Mesendoderm (in vitro differentiated cells): ENCODE results near the gene LRRC4C.

Experiments
- DNase-seq: peaks from one replicate; pipeline ENCODE4 v3.0.0; 2013
- H2AK5ac ChIP-seq: 2 replicates; pipeline ENCODE4 v1.6.1; 2013; ENCODE audit warnings: low read length, inconsistent platforms
- H2BK120ac ChIP-seq: 2 replicates; pipeline ENCODE4 v1.6.1; 2013; ENCODE audit warnings: low read depth, mild to moderate bottlenecking, low read length, moderate library complexity, mixed read lengths
- H2BK15ac ChIP-seq: replicated peaks from 2 replicates; pipeline ENCODE4 v1.6.1; 2013; ENCODE audit warnings: low read depth, mild to moderate bottlenecking, moderate library complexity
- H2BK5ac ChIP-seq: 2 replicates; pipeline ENCODE4 v1.6.1; 2013; ENCODE audit warnings: low read length, inconsistent platforms
- H3K18ac ChIP-seq: 2 replicates; pipeline ENCODE4 v1.6.1; 2013; ENCODE audit warnings: mild to moderate bottlenecking, low read length, mixed read lengths
- H3K23ac ChIP-seq: one replicate; pipeline ENCODE4 v1.6.1; 2013; ENCODE audit warnings: low read length
- H3K27ac ChIP-seq: 2 replicates; pipeline ENCODE4 v1.5.1; 2013; ENCODE audit warnings: low read depth, mild to moderate bottlenecking, inconsistent platforms, low read length, moderate library complexity
- H3K27me3 ChIP-seq: 2 replicates; pipeline ENCODE4 v1.6.1; 2013; ENCODE audit warnings: low read length, control low read depth, mild to moderate bottlenecking, inconsistent platforms; ENCODE audit not compliant: insufficient read depth, poor library complexity
- H3K36me3 ChIP-seq: 2 replicates; pipeline ENCODE4 v1.6.1; 2013; ENCODE audit warnings: low read length, inconsistent platforms; ENCODE audit not compliant: control insufficient read depth, insufficient read depth
- H3K4ac ChIP-seq: one replicate; pipeline ENCODE4 v1.6.1; 2013; ENCODE audit warnings: low read depth, mild to moderate bottlenecking, low read length, moderate library complexity
- H3K4me1 ChIP-seq: 2 replicates; pipeline ENCODE4 v1.6.1; 2013; ENCODE audit warnings: low read depth, low read length, inconsistent platforms; ENCODE audit not compliant: control insufficient read depth
- H3K4me2 ChIP-seq: 2 replicates; pipeline ENCODE4 v1.6.1; 2013; ENCODE audit warnings: low read length
- H3K4me3 ChIP-seq: 2 replicates; pipeline ENCODE4 v1.5.1; 2013; ENCODE audit warnings: mild to moderate bottlenecking, low read length
- H3K56ac ChIP-seq: one replicate; pipeline ENCODE4 v1.6.1; 2013; ENCODE audit warnings: low read length
- H3K79me1 ChIP-seq: 2 replicates; pipeline ENCODE4 v1.6.1; 2013; ENCODE audit warnings: low read length, inconsistent platforms
- H3K79me2 ChIP-seq: 2 replicates; pipeline ENCODE4 v1.6.1; 2013; ENCODE audit warnings: mild to moderate bottlenecking, low read length; ENCODE audit not compliant: control insufficient read depth, insufficient read depth
- H3K9ac ChIP-seq: 2 replicates; pipeline ENCODE4 v1.6.1; 2013; ENCODE audit warnings: low read length, inconsistent platforms
- H4K5ac ChIP-seq: one replicate; pipeline ENCODE4 v1.6.1; 2013; ENCODE audit warnings: low read length
- H4K8ac ChIP-seq: one replicate; pipeline ENCODE4 v1.6.1; 2013; ENCODE audit warnings: low read depth, mild to moderate bottlenecking, control low read depth, low read length, moderate library complexity
- WGBS: extraction: QIAGEN DNeasy Blood & Tissue Kit; methylation state at CpG from one replicate; pipeline ENCODE4 v1.1.7; 2013; ENCODE audit warnings: low lambda C conversion rate, missing lambda C conversion rate; ENCODE audit not compliant: insufficient coverage; ENCODE audit errors: extremely low coverage; 5-methylcytosine and 5-hydroxymethylcytosine counted together

LRRC4C gene

DNA sequence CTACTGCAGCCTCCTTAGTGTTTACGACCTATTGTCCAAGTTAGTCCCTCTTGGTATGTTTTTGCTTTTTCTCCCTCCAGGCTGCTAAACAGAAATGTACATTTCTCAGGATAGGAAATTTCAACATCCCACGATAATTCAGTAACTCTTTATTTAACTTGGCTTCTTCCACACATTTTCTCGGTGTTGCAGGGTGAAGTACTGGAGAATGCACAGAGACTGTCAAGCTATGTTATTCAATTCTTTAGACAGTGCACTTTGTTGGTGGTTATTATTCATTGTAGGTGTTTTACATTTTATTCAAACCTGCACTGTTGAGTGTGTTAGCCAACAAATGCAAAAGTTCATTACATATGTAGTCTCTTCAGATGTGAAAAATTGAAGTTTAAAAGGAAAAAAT, 839.8 kb downstream of the LRRC4C start:
- Histone ChIP-seq H4K8ac (no peak overlapping the region), H2BK5ac (no peak overlapping the region), H2BK15ac (no peak overlapping the region), H3K4ac (no peak overlapping the region), H3K4me1 (no peaks in the 10 kb centered on the region), H3K23ac (no peak overlapping the region), H2AK5ac (no peak overlapping the region), H3K56ac (no peak overlapping the region), H3K18ac (no peak overlapping the region), H3K36me3 (no peaks in the 10 kb centered on the region), H4K5ac (no peak overlapping the region), H3K27me3 (no peaks in the 10 kb centered on the region), H3K79me1 (no peaks in the 10 kb centered on the region), H3K4me2 (no peak overlapping the region), H3K9ac (no peak overlapping the region), H3K4me3 (no peak overlapping the region), H3K79me2 (no peaks in the 10 kb centered on the region), H3K27ac (no peak overlapping the region), H2BK120ac (no peak overlapping the region)
- no CpG with 5 or more reads among the region's 3 CpGs for WGBS
- no peak for DNase-seq

GRCh38 chr11:40606800-40607199, 852.7 kb downstream of the LRRC4C start:
- DNase-seq = no peak
- H2BK15ac ChIP-seq = no peak overlapping the region
- H3K79me1 ChIP-seq = no peaks in the 10 kb centered on the region
- H2BK5ac ChIP-seq = no peak overlapping the region
- no peak overlapping the region for H2BK120ac ChIP-seq
- H4K8ac ChIP-seq = no peak overlapping the region
- no peak overlapping the region for H3K9ac ChIP-seq
- no peaks in the 10 kb centered on the region for H3K4me1 ChIP-seq
- H3K79me2 ChIP-seq = no peaks in the 10 kb centered on the region
- no peak overlapping the region for H3K23ac ChIP-seq
- H3K4me2 ChIP-seq = no peak overlapping the region
- no peak overlapping the region for H4K5ac ChIP-seq
- H2AK5ac ChIP-seq = no peak overlapping the region
- H3K18ac ChIP-seq = no peak overlapping the region
- no peaks in the 10 kb centered on the region for H3K27me3 ChIP-seq
- no peaks in the 10 kb centered on the region for H3K36me3 ChIP-seq
- H3K4ac ChIP-seq = no peak overlapping the region
- no peak overlapping the region for H3K56ac ChIP-seq
- no peak overlapping the region for H3K4me3 ChIP-seq
- H3K27ac ChIP-seq = no peak overlapping the region
- WGBS = no CpG with 5 or more reads among the region's 3 CpGs

DNA sequence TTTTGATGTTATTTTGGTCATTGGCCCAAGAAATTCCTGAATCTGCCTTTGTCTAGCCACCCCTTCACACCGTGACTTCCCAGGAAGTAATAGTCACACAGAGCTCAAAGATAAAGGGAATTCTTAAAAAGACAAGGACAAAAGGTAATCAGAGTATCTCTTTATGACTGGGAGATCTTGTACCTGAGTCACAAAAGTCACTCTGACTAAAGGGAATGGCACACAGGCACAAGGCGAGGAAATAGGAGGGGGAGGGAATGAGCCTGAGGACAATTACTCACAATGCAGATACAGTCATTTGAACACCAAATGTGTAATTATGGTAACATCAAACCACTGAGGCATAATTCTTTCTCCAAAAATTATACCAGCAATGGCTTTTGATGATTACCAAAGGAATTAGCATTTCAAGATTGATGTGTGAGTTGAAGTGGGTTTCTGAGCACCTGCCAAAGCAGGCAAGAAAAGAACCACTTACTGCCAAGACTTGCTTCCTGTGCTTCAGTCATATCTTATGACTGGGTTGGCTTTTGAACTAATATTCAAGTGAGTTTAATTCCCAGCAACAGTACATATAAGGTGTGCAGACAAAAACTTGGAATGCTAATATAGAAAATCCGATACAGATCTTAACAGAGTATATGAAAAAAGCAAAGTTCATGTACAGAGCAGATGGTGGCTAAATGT, 856.4 kb downstream of the LRRC4C start:
- no peak overlapping the region for H3K4me3 ChIP-seq
- H2AK5ac ChIP-seq = no peak overlapping the region
- H4K5ac ChIP-seq = no peak overlapping the region
- no peak overlapping the region for H4K8ac ChIP-seq
- no peak overlapping the region for H2BK5ac ChIP-seq
- no peak overlapping the region for H3K23ac ChIP-seq
- H2BK15ac ChIP-seq = no peak overlapping the region
- H3K4me2 ChIP-seq = no peak overlapping the region
- H3K9ac ChIP-seq = no peak overlapping the region
- H3K79me1 ChIP-seq = no peaks in the 10 kb centered on the region
- H3K4ac ChIP-seq = no peak overlapping the region
- peak; percentile 70 for DNase-seq
- no peak overlapping the region for H3K56ac ChIP-seq
- no peak overlapping the region for H2BK120ac ChIP-seq
- WGBS = no CpG with 5 or more reads among the region's 3 CpGs
- H3K36me3 ChIP-seq = no peaks in the 10 kb centered on the region
- H3K27me3 ChIP-seq = no peaks in the 10 kb centered on the region
- H3K18ac ChIP-seq = no peak overlapping the region
- H3K4me1 ChIP-seq = no peaks in the 10 kb centered on the region
- no peak overlapping the region for H3K27ac ChIP-seq
- H3K79me2 ChIP-seq = no peaks in the 10 kb centered on the region

GRCh38 chr11:40597546-40598113, 861.8 kb downstream of the LRRC4C start:
- no peak overlapping the region for H2AK5ac ChIP-seq
- H2BK120ac ChIP-seq = no peak overlapping the region
- no peak overlapping the region for H4K5ac ChIP-seq
- no peak overlapping the region for H2BK5ac ChIP-seq
- no peak for DNase-seq
- no peak overlapping the region for H3K4me2 ChIP-seq
- no peak overlapping the region for H2BK15ac ChIP-seq
- no peak overlapping the region for H4K8ac ChIP-seq
- no CpG with 5 or more reads among the region's 5 CpGs for WGBS
- H3K4ac ChIP-seq = no peak overlapping the region
- no peak overlapping the region for H3K18ac ChIP-seq
- no peak overlapping the region for H3K23ac ChIP-seq
- H3K4me3 ChIP-seq = no peak overlapping the region
- H3K79me2 ChIP-seq = no peaks in the 10 kb centered on the region
- H3K4me1 ChIP-seq = no peaks in the 10 kb centered on the region
- H3K79me1 ChIP-seq = no peaks in the 10 kb centered on the region
- H3K9ac ChIP-seq = no peak overlapping the region
- no peak overlapping the region for H3K27ac ChIP-seq
- no peaks in the 10 kb centered on the region for H3K27me3 ChIP-seq
- H3K36me3 ChIP-seq = no peaks in the 10 kb centered on the region
- H3K56ac ChIP-seq = no peak overlapping the region

DNA sequence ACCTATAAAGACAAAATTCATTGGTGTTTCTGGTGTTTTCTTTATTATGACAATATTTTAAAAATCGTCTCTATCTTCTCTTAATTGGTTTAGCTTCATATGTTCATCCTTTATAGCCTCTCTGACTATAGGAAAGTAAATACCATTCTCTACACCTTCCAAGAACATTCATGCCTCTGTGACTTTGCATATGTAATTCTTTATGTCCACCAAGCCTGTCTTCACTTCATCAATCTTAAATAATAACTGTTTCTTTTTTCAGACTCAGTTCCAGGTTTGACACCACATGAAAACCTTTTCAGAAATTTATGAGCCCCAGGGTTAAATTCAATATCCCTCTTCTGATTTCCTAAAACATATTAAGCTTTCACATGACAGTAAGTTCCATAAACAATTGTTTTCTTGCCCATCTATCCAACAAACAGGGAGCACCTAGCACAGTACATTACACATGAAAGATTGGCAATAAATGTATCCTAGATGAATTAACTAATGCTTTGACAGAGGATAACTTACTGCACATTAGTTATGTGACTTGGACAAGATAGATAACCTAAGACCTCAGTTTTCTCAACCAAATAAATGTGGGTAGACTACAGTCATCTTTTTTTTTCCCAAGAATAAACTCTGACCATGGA, 886.1 kb downstream of the LRRC4C start:
- no peak overlapping the region for H3K9ac ChIP-seq
- no peaks in the 10 kb centered on the region for H3K36me3 ChIP-seq
- H3K4ac ChIP-seq = no peak overlapping the region
- H3K56ac ChIP-seq = no peak overlapping the region
- no peaks in the 10 kb centered on the region for H3K79me2 ChIP-seq
- no peaks in the 10 kb centered on the region for H3K27me3 ChIP-seq
- no peak overlapping the region for H3K4me2 ChIP-seq
- H3K79me1 ChIP-seq = no peaks in the 10 kb centered on the region
- no peak overlapping the region for H2BK15ac ChIP-seq
- H3K23ac ChIP-seq = no peak overlapping the region
- no peak for DNase-seq
- no peak overlapping the region for H4K8ac ChIP-seq
- no peak overlapping the region for H3K18ac ChIP-seq
- no peak overlapping the region for H3K27ac ChIP-seq
- H2AK5ac ChIP-seq = no peak overlapping the region
- no peak overlapping the region for H2BK5ac ChIP-seq
- no peak overlapping the region for H2BK120ac ChIP-seq
- no peaks in the 10 kb centered on the region for H3K4me1 ChIP-seq
- no CpG with 5 or more reads among the region's 1 CpG for WGBS
- H4K5ac ChIP-seq = no peak overlapping the region
- no peak overlapping the region for H3K4me3 ChIP-seq
